Measurements from ENCODE around the gene TUBGCP2.
A peak's percentile ranks its signal among the peaks of the same experiment; 100 is the strongest.

The TUBGCP2 gene

GRCh38 chr10:133335246-133336117 is 26.8 kb upstream of the TUBGCP2 start (continued):
- TF ChIP-seq, protein P1, sequence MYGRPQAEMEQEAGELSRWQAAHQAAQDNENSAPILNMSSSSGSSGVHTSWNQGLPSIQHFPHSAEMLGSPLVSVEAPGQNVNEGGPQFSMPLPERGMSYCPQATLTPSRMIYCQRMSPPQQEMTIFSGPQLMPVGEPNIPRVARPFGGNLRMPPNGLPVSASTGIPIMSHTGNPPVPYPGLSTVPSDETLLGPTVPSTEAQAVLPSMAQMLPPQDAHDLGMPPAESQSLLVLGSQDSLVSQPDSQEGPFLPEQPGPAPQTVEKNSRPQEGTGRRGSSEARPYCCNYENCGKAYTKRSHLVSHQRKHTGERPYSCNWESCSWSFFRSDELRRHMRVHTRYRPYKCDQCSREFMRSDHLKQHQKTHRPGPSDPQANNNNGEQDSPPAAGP (tag by site-specific recombination; IDR thresholded peaks at IDR 0.05) = peak; percentile 57; the same call in 1 of the 2 replicates
- TF ChIP-seq ZNF274 (IDR thresholded peaks at IDR 0.05; ENCODE audit: low read length) (no peak), ZNF274 (tag by site-specific recombination; IDR thresholded peaks at IDR 0.05; ENCODE audit: borderline replicate concordance) (no peak), ZNF302 (tag by site-specific recombination; IDR thresholded peaks at IDR 0.05; ENCODE audit: low read depth) (no peak), KLF10 (tag by site-specific recombination; IDR thresholded peaks at IDR 0.05) (no peak), ZNF416 (tag by site-specific recombination; IDR thresholded peaks at IDR 0.05) (no peak), ZNF660 (tag by site-specific recombination; IDR thresholded peaks at IDR 0.05) (no peak), ZNF221 (tag by site-specific recombination; IDR thresholded peaks at IDR 0.05; ENCODE audit: borderline replicate concordance) (no peak), ZNF629 (tag by site-specific recombination; IDR thresholded peaks at IDR 0.05) (peak; percentile 78), ZBTB17 (tag by site-specific recombination; IDR thresholded peaks at IDR 0.05) (peak; percentile 13; the same call in 1 of the 2 replicates), ZNF501 (tag by site-specific recombination; IDR thresholded peaks at IDR 0.05) (no peak), ZNF426 (tag by site-specific recombination; IDR thresholded peaks at IDR 0.05) (no peak), ZNF488 (tag by site-specific recombination; IDR thresholded peaks at IDR 0.05) (no peak), ZNF596 (tag by site-specific recombination; IDR thresholded peaks at IDR 0.05) (no peak), ZNF335 (tag by site-specific recombination; conservative IDR thresholded peaks at IDR 0.05) (peak; percentile 74), ZNF664 (tag by site-specific recombination; IDR thresholded peaks at IDR 0.05) (no peak), ZNF529 (tag by site-specific recombination; IDR thresholded peaks at IDR 0.05; ENCODE audit: insufficient replicate concordance) (no peak), ZNF521 (tag by site-specific recombination; IDR thresholded peaks at IDR 0.05) (no peak), GLI2 (tag by site-specific recombination; IDR thresholded peaks at IDR 0.05; ENCODE audit: borderline replicate concordance, low read depth) (no peak), ZXDB (tag by site-specific recombination; IDR thresholded peaks at IDR 0.05) (no peak), ZNF843 (tag by site-specific recombination; IDR thresholded peaks at IDR 0.05) (no peak), ZNF777 (tag by site-specific recombination; IDR thresholded peaks at IDR 0.05; ENCODE audit: borderline replicate concordance) (peak; percentile 55; the same call in 1 of the 2 replicates), KLF1 (tag by site-specific recombination; IDR thresholded peaks at IDR 0.05) (peak; percentile 83), ZNF157 (tag by site-specific recombination; IDR thresholded peaks at IDR 0.05) (no peak), GLIS2 (tag by site-specific recombination; IDR thresholded peaks at IDR 0.05) (peak; percentile 91), ZNF654 (tag by site-specific recombination; IDR thresholded peaks at IDR 0.05; ENCODE audit: low read depth) (no peak)
- TF ChIP-seq, protein P2, sequence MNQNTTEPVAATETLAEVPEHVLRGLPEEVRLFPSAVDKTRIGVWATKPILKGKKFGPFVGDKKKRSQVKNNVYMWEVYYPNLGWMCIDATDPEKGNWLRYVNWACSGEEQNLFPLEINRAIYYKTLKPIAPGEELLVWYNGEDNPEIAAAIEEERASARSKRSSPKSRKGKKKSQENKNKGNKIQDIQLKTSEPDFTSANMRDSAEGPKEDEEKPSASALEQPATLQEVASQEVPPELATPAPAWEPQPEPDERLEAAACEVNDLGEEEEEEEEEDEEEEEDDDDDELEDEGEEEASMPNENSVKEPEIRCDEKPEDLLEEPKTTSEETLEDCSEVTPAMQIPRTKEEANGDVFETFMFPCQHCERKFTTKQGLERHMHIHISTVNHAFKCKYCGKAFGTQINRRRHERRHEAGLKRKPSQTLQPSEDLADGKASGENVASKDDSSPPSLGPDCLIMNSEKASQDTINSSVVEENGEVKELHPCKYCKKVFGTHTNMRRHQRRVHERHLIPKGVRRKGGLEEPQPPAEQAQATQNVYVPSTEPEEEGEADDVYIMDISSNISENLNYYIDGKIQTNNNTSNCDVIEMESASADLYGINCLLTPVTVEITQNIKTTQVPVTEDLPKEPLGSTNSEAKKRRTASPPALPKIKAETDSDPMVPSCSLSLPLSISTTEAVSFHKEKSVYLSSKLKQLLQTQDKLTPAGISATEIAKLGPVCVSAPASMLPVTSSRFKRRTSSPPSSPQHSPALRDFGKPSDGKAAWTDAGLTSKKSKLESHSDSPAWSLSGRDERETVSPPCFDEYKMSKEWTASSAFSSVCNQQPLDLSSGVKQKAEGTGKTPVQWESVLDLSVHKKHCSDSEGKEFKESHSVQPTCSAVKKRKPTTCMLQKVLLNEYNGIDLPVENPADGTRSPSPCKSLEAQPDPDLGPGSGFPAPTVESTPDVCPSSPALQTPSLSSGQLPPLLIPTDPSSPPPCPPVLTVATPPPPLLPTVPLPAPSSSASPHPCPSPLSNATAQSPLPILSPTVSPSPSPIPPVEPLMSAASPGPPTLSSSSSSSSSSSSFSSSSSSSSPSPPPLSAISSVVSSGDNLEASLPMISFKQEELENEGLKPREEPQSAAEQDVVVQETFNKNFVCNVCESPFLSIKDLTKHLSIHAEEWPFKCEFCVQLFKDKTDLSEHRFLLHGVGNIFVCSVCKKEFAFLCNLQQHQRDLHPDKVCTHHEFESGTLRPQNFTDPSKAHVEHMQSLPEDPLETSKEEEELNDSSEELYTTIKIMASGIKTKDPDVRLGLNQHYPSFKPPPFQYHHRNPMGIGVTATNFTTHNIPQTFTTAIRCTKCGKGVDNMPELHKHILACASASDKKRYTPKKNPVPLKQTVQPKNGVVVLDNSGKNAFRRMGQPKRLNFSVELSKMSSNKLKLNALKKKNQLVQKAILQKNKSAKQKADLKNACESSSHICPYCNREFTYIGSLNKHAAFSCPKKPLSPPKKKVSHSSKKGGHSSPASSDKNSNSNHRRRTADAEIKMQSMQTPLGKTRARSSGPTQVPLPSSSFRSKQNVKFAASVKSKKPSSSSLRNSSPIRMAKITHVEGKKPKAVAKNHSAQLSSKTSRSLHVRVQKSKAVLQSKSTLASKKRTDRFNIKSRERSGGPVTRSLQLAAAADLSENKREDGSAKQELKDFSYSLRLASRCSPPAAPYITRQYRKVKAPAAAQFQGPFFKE (tag by site-specific recombination; IDR thresholded peaks at IDR 0.05; ENCODE audit: borderline replicate concordance) = no peak
- TF ChIP-seq, protein P3, sequence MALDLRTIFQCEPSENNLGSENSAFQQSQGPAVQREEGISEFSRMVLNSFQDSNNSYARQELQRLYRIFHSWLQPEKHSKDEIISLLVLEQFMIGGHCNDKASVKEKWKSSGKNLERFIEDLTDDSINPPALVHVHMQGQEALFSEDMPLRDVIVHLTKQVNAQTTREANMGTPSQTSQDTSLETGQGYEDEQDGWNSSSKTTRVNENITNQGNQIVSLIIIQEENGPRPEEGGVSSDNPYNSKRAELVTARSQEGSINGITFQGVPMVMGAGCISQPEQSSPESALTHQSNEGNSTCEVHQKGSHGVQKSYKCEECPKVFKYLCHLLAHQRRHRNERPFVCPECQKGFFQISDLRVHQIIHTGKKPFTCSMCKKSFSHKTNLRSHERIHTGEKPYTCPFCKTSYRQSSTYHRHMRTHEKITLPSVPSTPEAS (tag by site-specific recombination; IDR thresholded peaks at IDR 0.05) = no peak
- TF ChIP-seq, protein P4, sequence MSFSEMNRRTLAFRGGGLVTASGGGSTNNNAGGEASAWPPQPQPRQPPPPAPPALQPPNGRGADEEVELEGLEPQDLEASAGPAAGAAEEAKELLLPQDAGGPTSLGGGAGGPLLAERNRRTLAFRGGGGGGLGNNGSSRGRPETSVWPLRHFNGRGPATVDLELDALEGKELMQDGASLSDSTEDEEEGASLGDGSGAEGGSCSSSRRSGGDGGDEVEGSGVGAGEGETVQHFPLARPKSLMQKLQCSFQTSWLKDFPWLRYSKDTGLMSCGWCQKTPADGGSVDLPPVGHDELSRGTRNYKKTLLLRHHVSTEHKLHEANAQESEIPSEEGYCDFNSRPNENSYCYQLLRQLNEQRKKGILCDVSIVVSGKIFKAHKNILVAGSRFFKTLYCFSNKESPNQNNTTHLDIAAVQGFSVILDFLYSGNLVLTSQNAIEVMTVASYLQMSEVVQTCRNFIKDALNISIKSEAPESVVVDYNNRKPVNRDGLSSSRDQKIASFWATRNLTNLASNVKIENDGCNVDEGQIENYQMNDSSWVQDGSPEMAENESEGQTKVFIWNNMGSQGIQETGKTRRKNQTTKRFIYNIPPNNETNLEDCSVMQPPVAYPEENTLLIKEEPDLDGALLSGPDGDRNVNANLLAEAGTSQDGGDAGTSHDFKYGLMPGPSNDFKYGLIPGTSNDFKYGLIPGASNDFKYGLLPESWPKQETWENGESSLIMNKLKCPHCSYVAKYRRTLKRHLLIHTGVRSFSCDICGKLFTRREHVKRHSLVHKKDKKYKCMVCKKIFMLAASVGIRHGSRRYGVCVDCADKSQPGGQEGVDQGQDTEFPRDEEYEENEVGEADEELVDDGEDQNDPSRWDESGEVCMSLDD (tag by site-specific recombination; IDR thresholded peaks at IDR 0.05) = peak; percentile 71; the same call in 1 of the 2 replicates

Data from HEK293 (cell line).